CD4-positive, CD25-positive, alpha-beta regulatory T cell (primary cell): ENCODE results near the gene PRKCA. TPM values are rescaled to one million over a fixed set of nuclear protein-coding genes. Genes with fewer than 3 reads are reported as not detected.

Experiments used
- ATAC-seq, 2 donors: fragments of 150-1000 bp; cut with Tn5 transposase; one replicate each; pipeline ENCODE4 v1.10.0; 2021; ENCODE audit warnings: low read depth in 2 of 2, moderate number of reproducible peaks in 2 of 2, moderate library complexity in 1 of 2
- DNase-seq, 3 donors: peaks; one replicate each; pipeline versions ENCODE4 v3.0.0 to v3.0.0-alpha.2; 2012 to 2022; ENCODE audit warnings: mixed read lengths in 1 of 3
- H3K27ac ChIP-seq: one replicate; pipeline ENCODE4 v1.7.0; 2013; ENCODE audit warnings: mild to moderate bottlenecking, low read length; ENCODE audit not compliant: insufficient read depth, poor library complexity, severe bottlenecking
- H3K27me3 ChIP-seq: one replicate; pipeline ENCODE4 v1.7.0; 2013; ENCODE audit warnings: low read length; ENCODE audit not compliant: control insufficient read depth, insufficient read depth
- H3K36me3 ChIP-seq: one replicate; pipeline ENCODE4 v1.7.0; 2013; ENCODE audit warnings: mild to moderate bottlenecking, low read length, moderate library complexity; ENCODE audit not compliant: control insufficient read depth, insufficient read depth
- H3K4me1 ChIP-seq: 2 replicates; pipeline ENCODE4 v1.7.0; 2013; ENCODE audit warnings: mild to moderate bottlenecking, low read length; ENCODE audit not compliant: insufficient read depth, control insufficient read depth, poor library complexity, severe bottlenecking
- H3K4me3 ChIP-seq: one replicate; pipeline ENCODE4 v1.7.0; 2013; ENCODE audit warnings: low read depth, mild to moderate bottlenecking, low read length, moderate library complexity
- H3K9me3 ChIP-seq, 2 experiments: 1 replicate in 1 of 2; 2 replicates in 1 of 2; pipeline ENCODE4 v1.7.0; 2013; ENCODE audit warnings: low read length in 2 of 2, mild to moderate bottlenecking in 1 of 2, moderate library complexity in 1 of 2; ENCODE audit not compliant: control insufficient read depth in 2 of 2
- H3K27ac Mint-ChIP-seq, 3 donors: one replicate each; pipeline ENCODE4 v1.8.0; 2020 to 2022; ENCODE audit warnings: mild to moderate bottlenecking in 3 of 3, mixed read lengths in 3 of 3, moderate library complexity in 2 of 3
- H3K27me3 Mint-ChIP-seq: one replicate; pipeline ENCODE4 v1.8.0; 2022; ENCODE audit warnings: mild to moderate bottlenecking, mixed read lengths
- H3K36me3 Mint-ChIP-seq: one replicate; pipeline ENCODE4 v1.8.0; 2020; ENCODE audit warnings: mixed read lengths
- H3K4me1 Mint-ChIP-seq, 4 donors: one replicate each; pipeline ENCODE4 v1.8.0; 2020 to 2022; ENCODE audit warnings: mixed read lengths in 4 of 4, mild to moderate bottlenecking in 1 of 4
- H3K4me3 Mint-ChIP-seq, 4 donors: one replicate each; pipeline ENCODE4 v1.8.0; 2020 to 2022; ENCODE audit warnings: mild to moderate bottlenecking in 4 of 4, mixed read lengths in 4 of 4, moderate library complexity in 3 of 4
- H3K9me3 Mint-ChIP-seq, 7 donors: one replicate each; pipeline ENCODE4 v1.8.0; 2020 to 2022; ENCODE audit warnings: mixed read lengths in 7 of 7, mild to moderate bottlenecking in 3 of 7, moderate library complexity in 2 of 7
- polyA plus RNA-seq, 4 donors: library from polyadenylated mRNA; unstranded; fragments of 300-500 nt; fragmentation: Illumina TruSeq; gene quantifications; one replicate each; pipeline ENCODE4 v1.2.3, GENCODE V29; 2021
- total RNA-seq: library from RNA; stranded (reverse); gene quantifications from one replicate; pipeline ENCODE4 v1.2.3, GENCODE V29; 2022

Gene PRKCA
- total and polyA plus RNA-seq, 5 donors from 2014 or later, result 0.60 to 84.0 (median 2.0) TPM

DNA sequence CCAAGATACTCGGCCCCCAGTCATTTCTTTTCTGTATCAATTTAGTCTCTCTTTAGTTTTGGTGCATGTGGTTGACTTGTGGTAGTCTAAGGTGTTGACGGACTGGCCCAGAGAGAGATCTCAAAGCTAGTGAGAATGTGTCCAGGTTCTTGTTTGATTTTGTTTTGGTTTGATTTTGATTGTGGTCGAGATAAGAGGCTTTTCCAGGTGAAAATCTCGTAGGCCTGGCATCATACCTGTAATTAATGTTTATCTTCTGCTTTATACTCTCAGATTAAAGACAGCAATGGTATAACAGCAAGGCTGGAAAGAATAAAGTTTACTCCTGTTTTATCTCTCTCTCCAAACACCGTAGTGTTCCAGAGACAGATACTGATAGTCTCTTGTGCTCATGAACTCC is 360.1 kb downstream of the PRKCA start:
- no peak overlapping the region for H3K27ac ChIP-seq
- peaks cover 9 to 40% (median 22%) of the 10 kb centered on the region in 4 donors for H3K4me1 Mint-ChIP-seq
- no peak overlapping the region for H3K4me3 ChIP-seq
- no peaks in the 10 kb centered on the region for H3K9me3 ChIP-seq
- peak overlapping the region in 2 of 3 donors; percentile 16 to 27 for H3K27ac Mint-ChIP-seq
- no peak for DNase-seq
- peaks cover 1 to 7% (median 5%) of the 10 kb centered on the region in 7 donors for H3K9me3 Mint-ChIP-seq
- H3K36me3 Mint-ChIP-seq, result peaks cover 27% of the 10 kb centered on the region
- H3K36me3 ChIP-seq, result no peaks in the 10 kb centered on the region
- H3K4me1 ChIP-seq, result peaks cover 10% of the 10 kb centered on the region
- H3K27me3 ChIP-seq, result no peaks in the 10 kb centered on the region
- no peak overlapping the region for H3K4me3 Mint-ChIP-seq
- ATAC-seq, result no peak
- no peaks in the 10 kb centered on the region for H3K27me3 Mint-ChIP-seq

DNA sequence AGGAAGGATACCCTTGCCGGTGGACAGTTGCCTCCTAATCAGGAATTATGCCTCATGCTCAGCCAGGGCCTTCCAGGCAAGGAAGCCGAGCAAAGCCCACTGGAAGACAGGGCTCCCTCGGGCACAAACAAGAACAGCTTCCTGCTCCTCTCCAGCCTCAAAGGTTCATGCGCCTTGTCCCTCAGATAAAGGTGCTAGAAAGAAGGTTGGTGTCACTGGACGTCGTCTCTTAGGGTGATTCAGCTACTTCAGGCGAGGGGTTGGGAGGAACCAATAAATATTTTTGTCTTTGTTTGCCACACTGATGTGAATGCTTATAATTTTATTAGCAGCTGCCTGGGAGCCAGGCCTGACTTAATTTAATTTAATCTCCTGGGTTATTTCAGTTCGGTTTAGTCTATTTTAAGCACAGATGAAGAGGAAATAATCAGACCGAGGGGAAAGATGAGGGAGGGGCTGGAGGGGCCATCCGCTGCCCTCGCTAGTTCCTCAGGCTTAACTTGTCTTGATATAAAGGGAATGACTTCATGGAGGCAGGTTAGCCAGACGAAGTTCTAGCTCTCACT is 360.7 kb downstream of the PRKCA start:
- peaks cover 14 to 46% (median 27%) of the 10 kb centered on the region in 4 donors for H3K4me1 Mint-ChIP-seq

DNA sequence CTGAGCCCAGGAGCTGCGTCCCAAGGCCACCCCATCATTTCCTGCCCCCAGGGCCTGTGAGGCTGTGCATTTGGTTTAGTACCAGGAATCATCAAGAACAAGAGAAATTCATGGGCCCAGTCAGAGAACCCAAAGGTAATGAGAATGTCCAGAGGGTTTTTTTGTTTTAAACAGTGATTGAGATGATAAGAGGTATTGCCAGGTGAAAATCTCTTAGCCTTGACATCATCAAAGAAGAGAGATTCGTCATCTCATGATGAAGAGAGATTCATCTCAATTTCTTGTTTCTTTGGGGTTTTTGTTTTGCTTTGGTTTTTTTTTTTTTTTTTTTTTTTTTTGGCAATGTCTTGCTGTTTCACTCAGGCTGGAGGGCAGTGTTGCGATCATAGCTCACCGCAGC is 361.9 kb downstream of the PRKCA start:
- peaks cover 14 to 56% (median 35%) of the 10 kb centered on the region in 4 donors for H3K4me1 Mint-ChIP-seq
- H3K4me3 Mint-ChIP-seq, result no peak overlapping the region
- H3K27ac ChIP-seq, result no peak overlapping the region
- no peaks in the 10 kb centered on the region for H3K36me3 ChIP-seq
- peaks cover 19% of the 10 kb centered on the region for H3K4me1 ChIP-seq
- H3K27ac Mint-ChIP-seq, result no peak overlapping the region
- peaks cover 19% of the 10 kb centered on the region for H3K36me3 Mint-ChIP-seq
- H3K4me3 ChIP-seq, result no peak overlapping the region
- peaks cover 0 to 4% (median 0%) of the 10 kb centered on the region in 7 donors for H3K9me3 Mint-ChIP-seq
- no peaks in the 10 kb centered on the region for H3K27me3 ChIP-seq
- ATAC-seq (no peak), DNase-seq (no peak)
- H3K27me3 Mint-ChIP-seq, result no peaks in the 10 kb centered on the region
- no peaks in the 10 kb centered on the region for H3K9me3 ChIP-seq

More for the DNA sequence above, 360.7 kb downstream of the PRKCA start:
- Histone ChIP-seq H3K36me3 (no peaks in the 10 kb centered on the region), H3K27me3 (no peaks in the 10 kb centered on the region), H3K4me3 (no peak overlapping the region), H3K27ac (no peak overlapping the region), H3K4me1 (peaks cover 16% of the 10 kb centered on the region), H3K9me3 (no peaks in the 10 kb centered on the region)
- ATAC-seq, result no peak
- no peak for DNase-seq
- H3K9me3 Mint-ChIP-seq, result peaks cover 0 to 4% (median 0%) of the 10 kb centered on the region in 7 donors
- H3K36me3 Mint-ChIP-seq, result peaks cover 22% of the 10 kb centered on the region
- H3K27me3 Mint-ChIP-seq, result no peaks in the 10 kb centered on the region
- no peak overlapping the region for H3K4me3 Mint-ChIP-seq
- peak overlapping the region in 1 of 3 donors; percentile 27 for H3K27ac Mint-ChIP-seq

DNA sequence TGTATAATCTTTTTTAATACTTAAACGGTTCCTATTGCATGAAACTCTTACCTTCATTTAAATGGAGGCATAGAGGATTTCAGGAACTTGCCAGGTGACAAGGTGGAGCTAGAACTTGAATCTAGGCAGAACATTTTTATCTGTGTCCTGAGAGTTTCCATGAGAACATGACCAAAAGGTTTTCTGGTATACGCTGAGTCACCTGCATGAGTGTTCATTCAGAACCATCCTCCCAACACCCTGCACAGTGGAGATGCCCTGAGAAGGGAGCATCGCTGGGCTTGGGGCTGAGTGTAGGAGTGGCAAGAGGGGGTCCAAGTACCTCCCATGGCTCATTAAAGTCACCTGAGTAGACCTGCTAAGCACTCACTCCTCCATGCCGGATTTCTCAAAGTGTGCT is 362.8 kb downstream of the PRKCA start:
- Mint-ChIP-seq H3K27me3 (no peaks in the 10 kb centered on the region), H3K36me3 (peaks cover 14% of the 10 kb centered on the region), H3K4me3 (no peak overlapping the region), H3K4me1 (peaks cover 16 to 61% (median 33%) of the 10 kb centered on the region in 4 donors), H3K27ac (no peak overlapping the region), H3K9me3 (peaks cover 0 to 4% (median 0%) of the 10 kb centered on the region in 7 donors)
- no peaks in the 10 kb centered on the region for H3K36me3 ChIP-seq
- ATAC-seq, result no peak
- H3K9me3 ChIP-seq, result no peaks in the 10 kb centered on the region
- no peaks in the 10 kb centered on the region for H3K27me3 ChIP-seq
- H3K27ac ChIP-seq, result no peak overlapping the region
- peaks cover 19% of the 10 kb centered on the region for H3K4me1 ChIP-seq
- no peak overlapping the region for H3K4me3 ChIP-seq
- DNase-seq, result no peak

DNA sequence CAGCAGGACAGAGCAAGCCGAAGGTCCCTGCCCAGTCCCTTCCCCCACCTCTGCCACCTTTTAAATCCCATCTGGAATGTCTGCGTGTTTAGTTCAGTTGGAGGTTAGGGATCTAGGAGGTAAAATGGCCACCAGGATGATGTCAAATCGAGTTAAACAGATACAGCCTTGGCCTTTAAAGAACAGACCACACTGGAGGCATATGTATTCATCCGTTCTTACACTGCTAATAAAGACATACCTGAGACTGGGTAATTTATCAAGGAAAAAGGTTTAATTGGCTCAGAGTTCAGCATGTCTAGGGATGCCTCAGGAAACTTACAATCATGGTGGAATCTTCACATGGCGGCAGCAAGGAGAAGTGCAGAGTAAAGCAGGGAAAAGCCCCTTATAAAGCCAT is 364.7 kb downstream of the PRKCA start:
- no peaks in the 10 kb centered on the region for H3K36me3 ChIP-seq
- no peaks in the 10 kb centered on the region for H3K27me3 ChIP-seq
- no peak overlapping the region for H3K4me3 ChIP-seq
- H3K4me3 Mint-ChIP-seq, result peak overlapping the region; percentile 3 to 61 (median 60)
- no peak overlapping the region for H3K27ac ChIP-seq
- DNase-seq (no peak), ATAC-seq (no peak)
- H3K27ac Mint-ChIP-seq, result peak overlapping the region in 2 of 3 donors; percentile 53 to 88
- no peaks in the 10 kb centered on the region for H3K27me3 Mint-ChIP-seq
- no peaks in the 10 kb centered on the region for H3K9me3 ChIP-seq
- H3K4me1 ChIP-seq, result peaks cover 19% of the 10 kb centered on the region
- H3K36me3 Mint-ChIP-seq, result peaks cover 14% of the 10 kb centered on the region
- peaks cover 18 to 71% (median 36%) of the 10 kb centered on the region in 4 donors for H3K4me1 Mint-ChIP-seq
- H3K9me3 Mint-ChIP-seq, result peaks cover 0 to 4% (median 0%) of the 10 kb centered on the region in 7 donors

DNA sequence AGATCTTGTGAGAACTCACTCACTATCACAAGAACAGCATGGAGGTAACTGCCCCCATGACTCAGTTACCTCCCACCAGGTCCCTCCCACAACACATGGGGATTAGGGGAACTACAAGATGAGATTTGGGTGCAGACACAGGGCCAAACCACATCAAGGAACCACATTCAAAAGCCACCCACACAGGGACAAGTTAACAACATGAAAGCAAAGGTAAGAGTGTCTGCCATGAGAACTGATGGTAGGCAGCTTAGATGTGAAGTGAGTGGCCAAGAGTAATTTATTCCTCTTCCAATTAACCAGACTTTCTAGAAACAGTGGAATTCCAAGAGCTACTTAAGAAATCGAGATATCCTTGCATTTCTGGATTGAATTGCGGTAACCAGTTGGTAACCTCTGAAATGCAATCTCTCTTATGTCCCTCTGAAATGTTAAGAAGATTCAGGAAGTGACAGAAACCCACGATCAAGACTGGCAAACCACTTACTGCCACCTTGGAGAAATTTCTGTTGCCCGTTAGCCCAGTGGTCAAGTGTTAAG is 365.1 kb downstream of the PRKCA start:
- Mint-ChIP-seq H3K27ac (peak overlapping the region; percentile 35 to 88 (median 53)), H3K9me3 (peaks cover 0 to 4% (median 0%) of the 10 kb centered on the region in 7 donors), H3K4me3 (peak overlapping the region; percentile 3 to 61 (median 60)), H3K4me1 (peaks cover 18 to 72% (median 37%) of the 10 kb centered on the region in 4 donors), H3K36me3 (peaks cover 11% of the 10 kb centered on the region), H3K27me3 (no peaks in the 10 kb centered on the region)
- no peaks in the 10 kb centered on the region for H3K27me3 ChIP-seq
- no peaks in the 10 kb centered on the region for H3K36me3 ChIP-seq
- no peaks in the 10 kb centered on the region for H3K9me3 ChIP-seq
- H3K27ac ChIP-seq, result no peak overlapping the region
- H3K4me3 ChIP-seq, result peak overlapping the region; percentile 15
- peak; percentile 14 to 66 (median 41) for DNase-seq
- peaks cover 19% of the 10 kb centered on the region for H3K4me1 ChIP-seq
- peak; percentile 53 to 67 for ATAC-seq

DNA sequence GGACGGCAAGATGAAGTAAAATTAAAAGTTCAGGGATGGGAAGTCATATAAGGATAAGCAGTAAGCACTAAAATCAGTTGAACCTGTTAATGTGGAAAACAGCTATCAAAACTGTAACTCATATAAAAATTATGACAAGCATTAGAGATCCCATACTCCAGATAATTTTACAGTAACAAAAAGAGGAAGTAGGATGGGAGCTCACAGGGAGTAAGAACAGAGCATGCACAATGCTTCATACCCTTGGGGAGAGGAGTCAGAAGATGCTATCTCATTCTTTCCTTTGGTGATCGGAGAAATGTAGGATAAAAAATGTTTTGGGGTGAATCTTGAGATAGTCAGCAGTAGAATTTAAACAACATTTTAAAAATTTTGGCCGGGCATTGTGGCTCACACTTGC is 367.8 kb downstream of the PRKCA start:
- no peaks in the 10 kb centered on the region for H3K9me3 ChIP-seq
- no peak overlapping the region for H3K4me3 Mint-ChIP-seq
- peaks cover 0 to 1% (median 0%) of the 10 kb centered on the region in 7 donors for H3K9me3 Mint-ChIP-seq
- no peak for ATAC-seq
- H3K4me3 ChIP-seq, result no peak overlapping the region
- H3K4me1 ChIP-seq, result peaks cover 35% of the 10 kb centered on the region
- DNase-seq, result no peak
- no peaks in the 10 kb centered on the region for H3K27me3 ChIP-seq
- no peaks in the 10 kb centered on the region for H3K27me3 Mint-ChIP-seq
- H3K36me3 Mint-ChIP-seq, result peaks cover 7% of the 10 kb centered on the region
- H3K36me3 ChIP-seq, result no peaks in the 10 kb centered on the region
- no peak overlapping the region for H3K27ac ChIP-seq
- H3K4me1 Mint-ChIP-seq, result peaks cover 37 to 81% (median 49%) of the 10 kb centered on the region in 4 donors
- H3K27ac Mint-ChIP-seq, result peak overlapping the region in 1 of 3 donors; percentile 96

DNA sequence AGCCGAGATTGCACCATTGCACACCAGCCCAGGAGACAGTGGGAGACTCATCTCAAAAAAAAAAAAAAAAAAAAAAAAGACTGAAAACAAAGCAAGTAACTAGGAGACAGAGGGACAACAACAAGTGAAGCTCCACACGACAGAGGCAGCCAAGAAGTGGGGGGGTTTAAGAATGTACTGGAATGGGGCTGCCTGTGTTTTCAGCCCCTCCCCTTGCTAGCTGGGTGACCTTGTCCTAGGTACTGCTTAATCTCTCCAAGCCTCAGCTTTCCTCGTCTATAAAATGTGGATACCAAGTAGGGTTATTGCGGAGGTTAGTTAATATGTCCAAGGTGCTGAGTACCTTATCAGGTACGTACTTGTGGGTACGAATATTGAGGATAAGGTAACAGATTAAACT is 368.7 kb downstream of the PRKCA start:
- peaks cover 35% of the 10 kb centered on the region for H3K4me1 ChIP-seq
- no peaks in the 10 kb centered on the region for H3K27me3 Mint-ChIP-seq
- no peak overlapping the region for H3K4me3 ChIP-seq
- peak overlapping the region in 1 of 3 donors; percentile 11 for H3K27ac Mint-ChIP-seq
- no peak for DNase-seq
- H3K27ac ChIP-seq, result no peak overlapping the region
- no peak for ATAC-seq
- H3K4me3 Mint-ChIP-seq, result no peak overlapping the region
- peaks cover 7% of the 10 kb centered on the region for H3K36me3 Mint-ChIP-seq
- peaks cover 37 to 73% (median 46%) of the 10 kb centered on the region in 4 donors for H3K4me1 Mint-ChIP-seq
- H3K9me3 Mint-ChIP-seq, result peaks cover 0 to 1% (median 0%) of the 10 kb centered on the region in 7 donors
- no peaks in the 10 kb centered on the region for H3K9me3 ChIP-seq
- no peaks in the 10 kb centered on the region for H3K27me3 ChIP-seq
- H3K36me3 ChIP-seq, result no peaks in the 10 kb centered on the region
